H9 (cell line): ENCODE data around the gene DBNDD1. TPM values are rescaled to one million over a fixed set of nuclear protein-coding genes. Genes with fewer than 3 reads are reported as not detected.

ENCODE experiments used
- DNase-seq: peaks from one replicate; pipeline ENCODE4 v3.0.0-alpha.2; 2017
- H2AFZ ChIP-seq: one replicate; pipeline ENCODE4 v1.6.1; 2013; ENCODE audit warnings: mild to moderate bottlenecking, low read length, control low read depth, moderate library complexity
- H2AK5ac ChIP-seq: 2 replicates; pipeline ENCODE4 v1.6.1; 2013; ENCODE audit warnings: low read length, control low read depth, mixed read lengths; ENCODE audit not compliant: insufficient read length
- H2BK120ac ChIP-seq: one replicate; pipeline ENCODE4 v1.6.1; 2013; ENCODE audit warnings: low read depth, mild to moderate bottlenecking, low read length, control low read depth, inconsistent platforms; ENCODE audit not compliant: poor library complexity, severe bottlenecking
- H2BK12ac ChIP-seq: 2 replicates; pipeline ENCODE4 v1.6.1; 2013; ENCODE audit warnings: low read length, control low read depth, mixed read lengths, low read depth; ENCODE audit not compliant: insufficient read length
- H2BK15ac ChIP-seq: 2 replicates; pipeline ENCODE4 v1.6.1; 2013; ENCODE audit warnings: low read depth, low read length, control low read depth
- H2BK20ac ChIP-seq: one replicate; pipeline ENCODE4 v1.6.1; 2013; ENCODE audit warnings: low read depth, mild to moderate bottlenecking, low read length, control low read depth, inconsistent platforms; ENCODE audit not compliant: poor library complexity, severe bottlenecking
- H2BK5ac ChIP-seq: 2 replicates; pipeline ENCODE4 v1.6.1; 2013; ENCODE audit warnings: low read length, control low read depth, mixed read lengths; ENCODE audit not compliant: insufficient read length
- H3K14ac ChIP-seq: 2 replicates; pipeline ENCODE4 v1.6.1; 2013; ENCODE audit warnings: low read length, control low read depth; ENCODE audit not compliant: insufficient read depth
- H3K18ac ChIP-seq: 2 replicates; pipeline ENCODE4 v1.6.1; 2013; ENCODE audit warnings: low read depth, mild to moderate bottlenecking, mixed read lengths, low read length, control low read depth; ENCODE audit not compliant: insufficient read length
- H3K23ac ChIP-seq: 2 replicates; pipeline ENCODE4 v1.6.1; 2013; ENCODE audit warnings: low read length, control low read depth, mixed read lengths, low read depth; ENCODE audit not compliant: insufficient read length
- H3K23me2 ChIP-seq: 2 replicates; pipeline ENCODE4 v1.6.1; 2013; ENCODE audit warnings: low read depth, mild to moderate bottlenecking, mixed read lengths, low read length, control low read depth; ENCODE audit not compliant: insufficient read length, poor library complexity, severe bottlenecking
- H3K27ac ChIP-seq: 2 replicates; pipeline ENCODE4 v1.5.1; 2013; ENCODE audit warnings: low read length, control low read depth, mixed read lengths, low read depth; ENCODE audit not compliant: insufficient read length
- H3K27me3 ChIP-seq: 2 replicates; pipeline ENCODE4 v1.6.1; 2013; ENCODE audit warnings: low read length, control low read depth, inconsistent platforms; ENCODE audit not compliant: insufficient read depth
- H3K4ac ChIP-seq: 2 replicates; pipeline ENCODE4 v1.6.1; 2013; ENCODE audit warnings: low read depth, mild to moderate bottlenecking, control low read depth, inconsistent platforms, low read length, moderate library complexity
- H3K4me1 ChIP-seq: 2 replicates; pipeline ENCODE4 v1.6.1; 2013; ENCODE audit warnings: low read length, control low read depth, inconsistent platforms; ENCODE audit not compliant: insufficient read depth
- H3K4me2 ChIP-seq: 2 replicates; pipeline ENCODE4 v1.6.1; 2013; ENCODE audit warnings: low read length, control low read depth, mixed read lengths; ENCODE audit not compliant: insufficient read length, insufficient read depth
- H3K56ac ChIP-seq: 2 replicates; pipeline ENCODE4 v1.6.1; 2013; ENCODE audit warnings: low read depth, mild to moderate bottlenecking, mixed read lengths, low read length, control low read depth; ENCODE audit not compliant: insufficient read length
- H3K79me1 ChIP-seq: 2 replicates; pipeline ENCODE4 v1.6.1; 2013; ENCODE audit warnings: low read depth, mild to moderate bottlenecking, moderate library complexity, low read length, control low read depth, inconsistent platforms; ENCODE audit not compliant: insufficient read depth, poor library complexity, severe bottlenecking
- H3K79me2 ChIP-seq: 2 replicates; pipeline ENCODE4 v1.6.1; 2013; ENCODE audit warnings: low read length, control low read depth, inconsistent platforms; ENCODE audit not compliant: insufficient read depth
- H3K9ac ChIP-seq: 2 replicates; pipeline ENCODE4 v1.6.1; 2013; ENCODE audit warnings: low read length, control low read depth, mixed read lengths; ENCODE audit not compliant: insufficient read length; ENCODE audit errors: extremely low read depth
- H3K9me3 ChIP-seq: one replicate; pipeline ENCODE4 v1.6.1; 2013; ENCODE audit warnings: low read depth, low read length, inconsistent platforms; ENCODE audit not compliant: control insufficient read depth
- H3T11ph ChIP-seq: one replicate; pipeline ENCODE4 v1.6.1; 2013; ENCODE audit warnings: mild to moderate bottlenecking, low read length, control low read depth, inconsistent platforms
- H4K20me1 ChIP-seq: one replicate; pipeline ENCODE4 v1.6.1; 2013; ENCODE audit not compliant: control insufficient read depth, insufficient read length, insufficient read depth
- H4K5ac ChIP-seq: 2 replicates; pipeline ENCODE4 v1.6.1; 2013; ENCODE audit warnings: low read depth, mild to moderate bottlenecking, mixed read lengths, low read length, control low read depth; ENCODE audit not compliant: insufficient read length
- H4K8ac ChIP-seq: replicated peaks from 2 replicates; pipeline ENCODE4 v1.6.1; 2013; ENCODE audit warnings: low read length, control low read depth, mixed read lengths, low read depth; ENCODE audit not compliant: insufficient read length
- H4K91ac ChIP-seq: 2 replicates; pipeline ENCODE4 v1.6.1; 2013; ENCODE audit warnings: low read depth, mild to moderate bottlenecking, moderate library complexity, mixed read lengths, low read length, control low read depth; ENCODE audit not compliant: insufficient read length
- H3K27ac Mint-ChIP-seq, 3 experiments: 2 replicates in 2 of 3; 3 replicates in 1 of 3; pipeline ENCODE4 v1.8.0; 2020 to 2021; ENCODE audit warnings: mixed read lengths in 3 of 3, mild to moderate bottlenecking in 1 of 3, moderate library complexity in 1 of 3
- H3K27me3 Mint-ChIP-seq: 2 replicates; pipeline ENCODE4 v1.8.0; 2021; ENCODE audit warnings: low read depth, mild to moderate bottlenecking, moderate library complexity, mixed read lengths
- H3K36me3 Mint-ChIP-seq, 3 experiments: 2 replicates in 2 of 3; 3 replicates in 1 of 3; pipeline ENCODE4 v1.8.0; 2020 to 2021; ENCODE audit warnings: low read depth in 3 of 3, mixed read lengths in 3 of 3; ENCODE audit not compliant: insufficient read depth in 1 of 3
- H3K4me1 Mint-ChIP-seq, 2 experiments: 2 replicates each; pipeline ENCODE4 v1.8.0; 2020; ENCODE audit warnings: mixed read lengths in 2 of 2
- H3K4me3 Mint-ChIP-seq, 2 experiments: 2 replicates in 1 of 2; 3 replicates in 1 of 2; pipeline ENCODE4 v1.8.0; 2020 to 2021; ENCODE audit warnings: mild to moderate bottlenecking in 2 of 2, mixed read lengths in 2 of 2, moderate library complexity in 1 of 2
- H3K9me3 Mint-ChIP-seq, 2 experiments: 2 replicates in 1 of 2; 3 replicates in 1 of 2; pipeline ENCODE4 v1.8.0; 2020; ENCODE audit warnings: mild to moderate bottlenecking in 2 of 2, mixed read lengths in 2 of 2, moderate library complexity in 1 of 2
- CTCF ChIP-seq: fragments of 200-600 bp; sonication (generic); conservative IDR thresholded peaks from 3 replicates; pipeline ENCODE4 v1.8.0; 2021; ENCODE audit warnings: antibody characterized with exemption, mild to moderate bottlenecking
- WGBS: extraction: QIAGEN DNeasy Blood & Tissue Kit; methylation state at CpG from one replicate; pipeline ENCODE4 v1.1.7; 2013; ENCODE audit warnings: missing lambda C conversion rate, low lambda C conversion rate, mixed read lengths; ENCODE audit not compliant: insufficient read length; ENCODE audit errors: extremely low coverage; 5-methylcytosine and 5-hydroxymethylcytosine counted together
- total RNA-seq: library from RNA; stranded (reverse); gene quantifications from 2 replicates; pipeline ENCODE4 v1.2.1, GENCODE V29; 2021

The DBNDD1 gene
- total RNA-seq, 1 experiment from 2014 or later, result 87.3 TPM

- Histone ChIP-seq H3K14ac (no peak overlapping the region), H3K4me2 (peak overlapping the region; percentile 59), H2BK12ac (no peak overlapping the region), H4K20me1 (no peaks in the 10 kb centered on the region), H2AK5ac (no peak overlapping the region), H3K18ac (peak overlapping the region; percentile 59), H3K23ac (no peak overlapping the region), H3K9ac (peak overlapping the region; percentile 42), H2BK120ac (peak overlapping the region; percentile 92), H3K56ac (no peak overlapping the region), H2AFZ (no peak overlapping the region), H3K27ac (peak overlapping the region; percentile 15), H4K91ac (no peak overlapping the region), H3K23me2 (peaks cover 4% of the 10 kb centered on the region), H4K8ac (no peak overlapping the region), H3K4me1 (0 out of 2 replicates have a peak, but pooled peaks cover 4% of the 10 kb centered on the region), H3K27me3 (no peaks in the 10 kb centered on the region), H4K5ac (no peak overlapping the region), H2BK15ac (no peak overlapping the region), H3K79me2 (no peaks in the 10 kb centered on the region), H3T11ph (no peak overlapping the region), H2BK5ac (no peak overlapping the region), H3K79me1 (no peaks in the 10 kb centered on the region), H2BK20ac (no peak overlapping the region), H3K9me3 (no peaks in the 10 kb centered on the region), H3K4ac (no peak overlapping the region; the same call in 1 of the 2 replicates)
- Mint-ChIP-seq H3K4me1 (peaks cover 27 to 30% of the 10 kb centered on the region in 2 experiments), H3K9me3 (no peaks in the 10 kb centered on the region; a peak in 1 of 5 replicates), H3K27me3 (no peaks in the 10 kb centered on the region), H3K27ac (peak overlapping the region; percentile 42 to 99 (median 98)), H3K4me3 (peak overlapping the region; percentile 78 to 85), H3K36me3 (peaks cover 0 to 16% (median 6%) of the 10 kb centered on the region in 3 experiments; a peak in 5 of 7 replicates)
- no CpG with 5 or more reads among the region's 9 CpGs for WGBS
- DNase-seq, result no peak
- TF ChIP-seq CTCF, result no peak
Observed at GRCh38 chr16:90020260-90020837, 1.1 kb upstream of the DBNDD1 start.
